Measurements from ENCODE around the gene DGKB.

Gene DGKB

DNA sequence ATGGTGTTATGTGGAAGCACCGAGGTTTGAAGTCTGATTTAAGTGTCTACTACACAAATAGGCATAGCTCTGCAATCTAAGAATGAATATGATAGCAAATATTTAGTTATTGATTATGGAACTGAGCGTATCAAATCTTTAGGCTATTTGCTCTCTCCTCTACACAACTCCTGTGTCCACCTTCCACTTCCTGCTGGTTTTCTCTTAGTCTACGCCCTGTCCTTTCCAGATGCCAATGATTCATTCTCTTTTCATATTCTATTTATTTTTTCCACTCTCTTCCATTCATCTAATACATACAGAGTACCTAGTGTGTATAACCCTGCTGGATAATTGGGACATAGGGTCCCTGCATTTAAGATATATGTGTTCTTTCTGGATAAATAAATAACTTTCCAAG, 83.7 kb downstream of the DGKB start:
- no peak for DNase-seq (ENCODE audit: extremely low read depth, low read depth)
- TF ChIP-seq, protein P1, sequence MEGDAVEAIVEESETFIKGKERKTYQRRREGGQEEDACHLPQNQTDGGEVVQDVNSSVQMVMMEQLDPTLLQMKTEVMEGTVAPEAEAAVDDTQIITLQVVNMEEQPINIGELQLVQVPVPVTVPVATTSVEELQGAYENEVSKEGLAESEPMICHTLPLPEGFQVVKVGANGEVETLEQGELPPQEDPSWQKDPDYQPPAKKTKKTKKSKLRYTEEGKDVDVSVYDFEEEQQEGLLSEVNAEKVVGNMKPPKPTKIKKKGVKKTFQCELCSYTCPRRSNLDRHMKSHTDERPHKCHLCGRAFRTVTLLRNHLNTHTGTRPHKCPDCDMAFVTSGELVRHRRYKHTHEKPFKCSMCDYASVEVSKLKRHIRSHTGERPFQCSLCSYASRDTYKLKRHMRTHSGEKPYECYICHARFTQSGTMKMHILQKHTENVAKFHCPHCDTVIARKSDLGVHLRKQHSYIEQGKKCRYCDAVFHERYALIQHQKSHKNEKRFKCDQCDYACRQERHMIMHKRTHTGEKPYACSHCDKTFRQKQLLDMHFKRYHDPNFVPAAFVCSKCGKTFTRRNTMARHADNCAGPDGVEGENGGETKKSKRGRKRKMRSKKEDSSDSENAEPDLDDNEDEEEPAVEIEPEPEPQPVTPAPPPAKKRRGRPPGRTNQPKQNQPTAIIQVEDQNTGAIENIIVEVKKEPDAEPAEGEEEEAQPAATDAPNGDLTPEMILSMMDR (IDR thresholded peaks at IDR 0.05; ENCODE audit: low read depth, low read length) = no peak

DNA sequence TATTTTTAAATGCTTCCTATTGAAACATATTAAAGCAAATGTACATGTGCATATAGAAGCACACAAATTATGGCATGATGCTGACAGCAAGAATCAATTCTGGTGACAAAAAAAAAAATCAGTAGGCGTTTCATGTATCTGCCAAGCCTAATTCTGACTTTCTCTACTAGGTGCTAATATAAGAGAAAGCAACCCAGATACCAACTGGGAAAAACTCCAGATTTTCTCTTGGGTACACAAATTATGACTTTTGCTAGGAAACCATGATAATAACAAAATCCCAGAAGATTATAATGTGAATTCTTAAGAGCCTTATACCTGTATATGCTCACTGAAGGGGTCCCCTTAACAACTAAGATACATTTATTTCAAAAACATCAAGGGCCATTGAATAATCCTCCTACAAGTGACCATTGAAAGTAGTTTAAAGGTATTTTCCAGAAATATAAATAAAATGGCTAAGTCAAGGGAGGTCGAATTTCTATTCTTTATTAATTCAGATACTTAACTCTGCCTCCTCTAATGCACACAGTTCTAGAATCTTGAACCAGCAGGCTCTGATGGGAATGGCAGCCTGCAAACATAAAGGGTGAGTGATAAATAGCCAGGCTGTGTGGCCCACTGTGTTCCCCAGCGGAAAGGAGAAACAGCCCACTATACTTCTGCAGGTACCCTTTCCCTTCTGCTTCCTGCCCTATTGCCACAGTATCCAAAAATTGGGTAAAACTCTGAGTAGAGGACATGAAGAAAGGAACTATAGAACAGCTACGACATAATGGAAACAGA, 84.5 kb downstream of the DGKB start:
- DNase-seq (ENCODE audit: extremely low read depth, low read depth) = no peak
- TF ChIP-seq, protein P1 (IDR thresholded peaks at IDR 0.05; ENCODE audit: low read depth, low read length) = no peak

DNA sequence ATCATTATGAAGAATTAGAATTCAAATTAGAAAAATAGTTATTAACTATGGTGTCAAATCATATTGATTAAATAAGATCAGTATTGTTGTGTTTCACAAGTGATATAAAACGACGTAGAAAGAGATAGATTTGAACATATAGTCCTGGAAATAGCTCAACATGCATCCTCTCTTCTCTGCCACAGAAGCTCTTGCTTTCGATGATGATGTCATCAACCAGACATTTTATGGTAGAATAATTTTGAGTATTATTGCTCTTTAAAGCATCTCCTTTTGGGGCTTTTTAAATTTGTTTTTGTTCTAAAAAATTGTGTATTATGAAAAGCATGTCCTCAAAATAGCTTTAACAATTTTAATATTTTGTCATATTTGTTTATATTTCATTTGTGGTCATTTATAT, 95.0 kb downstream of the DGKB start:
- no peak for DNase-seq (ENCODE audit: extremely low read depth, low read depth)
- TF ChIP-seq, protein P1 (IDR thresholded peaks at IDR 0.05; ENCODE audit: low read depth, low read length) = no peak

DNA sequence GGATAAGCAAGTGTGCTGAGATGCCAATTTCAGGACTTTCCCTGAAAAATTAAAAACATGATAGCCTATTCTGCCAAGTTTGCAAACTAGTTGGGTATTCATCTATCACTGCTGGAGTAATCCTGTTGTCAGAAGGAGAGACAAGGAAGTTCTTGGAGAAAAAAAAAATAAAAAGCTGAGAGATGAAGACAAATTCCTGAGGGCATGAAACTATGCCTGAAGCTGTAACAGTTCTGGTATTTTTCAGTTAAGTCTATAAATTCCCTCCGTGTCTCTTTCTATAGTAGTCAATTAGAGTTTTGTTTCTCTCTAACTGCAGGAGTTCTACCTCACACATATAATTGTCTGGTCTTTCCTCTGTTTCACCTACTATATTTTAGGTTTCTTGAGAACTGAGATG, 95.7 kb downstream of the DGKB start:
- DNase-seq (ENCODE audit: extremely low read depth, low read depth) = no peak
- TF ChIP-seq, protein P1 (IDR thresholded peaks at IDR 0.05; ENCODE audit: low read depth, low read length) = no peak

- no peak for DNase-seq (ENCODE audit: extremely low read depth, low read depth)
- TF ChIP-seq, protein P1 (IDR thresholded peaks at IDR 0.05; ENCODE audit: low read depth, low read length) = no peak
These were observed 97.3 kb downstream of the DGKB start for GRCh38 chr7:14805105-14805719.

DNA sequence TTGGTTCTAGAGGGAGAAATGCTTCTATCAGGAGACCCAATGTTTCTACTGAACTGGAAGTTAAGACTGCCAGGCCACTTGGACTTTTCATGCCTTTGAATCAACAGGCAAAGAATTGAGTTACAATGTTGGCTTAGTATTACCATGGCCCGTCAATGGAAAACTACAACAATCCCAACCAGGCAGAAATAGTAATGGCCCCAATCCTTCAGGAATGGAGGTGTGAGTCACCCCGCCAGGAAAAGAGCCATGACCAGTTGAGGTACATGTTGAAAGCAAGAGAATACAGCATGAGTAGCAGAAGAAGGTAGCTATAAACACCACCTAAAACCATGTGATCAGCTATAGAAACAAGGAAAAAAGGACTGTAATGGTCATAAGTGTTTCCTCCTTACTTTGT, 101.9 kb downstream of the DGKB start:
- DNase-seq (ENCODE audit: extremely low read depth, low read depth) = no peak
- TF ChIP-seq, protein P1 (IDR thresholded peaks at IDR 0.05; ENCODE audit: low read depth, low read length) = no peak

DNA sequence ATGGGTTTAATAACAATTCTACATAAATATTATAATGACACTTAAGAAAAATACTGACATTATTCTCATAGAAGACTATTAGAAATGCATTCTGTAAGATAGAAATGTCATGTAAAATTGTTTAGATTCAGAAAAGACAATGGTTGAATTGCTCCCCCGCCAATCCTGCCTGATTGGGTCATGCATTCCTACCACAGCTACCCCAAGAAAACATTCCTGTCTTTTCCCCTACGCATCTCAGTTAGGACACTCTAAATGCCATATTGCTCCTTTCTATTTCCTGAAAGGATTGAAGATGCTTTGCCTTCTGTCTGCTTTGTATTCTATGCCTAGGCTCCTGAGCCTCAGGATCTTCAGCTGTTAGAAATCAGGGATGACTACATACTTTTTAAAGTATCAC, 109.4 kb downstream of the DGKB start:
- DNase-seq (ENCODE audit: extremely low read depth, low read depth) = no peak
- TF ChIP-seq, protein P1 (IDR thresholded peaks at IDR 0.05; ENCODE audit: low read depth, low read length) = no peak
